Brain microvascular endothelial cell (primary cell): ENCODE measurements around the gene TRIM56.

Experiments used
- DNase-seq: peaks from one replicate; pipeline ENCODE4 v3.0.0-alpha.2; 2020
- H3K27ac ChIP-seq: fragments of 250-450 bp; sonication (Bioruptor Pico); 2 replicates; pipeline ENCODE4 v1.5.1; 2020; ENCODE audit warnings: mild to moderate bottlenecking, moderate library complexity
- H3K27me3 ChIP-seq: fragments of 250-450 bp; sonication (Bioruptor Pico); replicated peaks from 2 replicates; pipeline ENCODE4 v1.5.1; 2020; ENCODE audit warnings: mild to moderate bottlenecking
- H3K36me3 ChIP-seq: fragments of 250-450 bp; sonication (Bioruptor Pico); replicated peaks from 2 replicates; pipeline ENCODE4 v1.5.1; 2020; ENCODE audit warnings: mild to moderate bottlenecking
- H3K4me3 ChIP-seq: 2 replicates; pipeline ENCODE4 v1.5.1; 2011; ENCODE audit warnings: low read depth, mild to moderate bottlenecking, control low read depth, low read length, moderate library complexity
- in situ Hi-C: cut with HindIII; loops from 2 replicates; pipeline ENCODE4 v1.10.0; 2017; ENCODE audit warnings: low sequenced_read_pairs, low pct_ligation_motif_present
- TF ChIP-seq, protein P1 (sequence below): IDR thresholded peaks from 2 replicates; pipeline ENCODE4 v1.5.1; 2011; ENCODE audit warnings: low read depth, mild to moderate bottlenecking, moderate library complexity, low read length, control low read depth, inconsistent platforms; ENCODE audit errors: missing control alignments

TRIM56 gene

GRCh38 chr7:101121991-101122932, 37.0 kb downstream of the TRIM56 start:
- TF ChIP-seq, protein P1, sequence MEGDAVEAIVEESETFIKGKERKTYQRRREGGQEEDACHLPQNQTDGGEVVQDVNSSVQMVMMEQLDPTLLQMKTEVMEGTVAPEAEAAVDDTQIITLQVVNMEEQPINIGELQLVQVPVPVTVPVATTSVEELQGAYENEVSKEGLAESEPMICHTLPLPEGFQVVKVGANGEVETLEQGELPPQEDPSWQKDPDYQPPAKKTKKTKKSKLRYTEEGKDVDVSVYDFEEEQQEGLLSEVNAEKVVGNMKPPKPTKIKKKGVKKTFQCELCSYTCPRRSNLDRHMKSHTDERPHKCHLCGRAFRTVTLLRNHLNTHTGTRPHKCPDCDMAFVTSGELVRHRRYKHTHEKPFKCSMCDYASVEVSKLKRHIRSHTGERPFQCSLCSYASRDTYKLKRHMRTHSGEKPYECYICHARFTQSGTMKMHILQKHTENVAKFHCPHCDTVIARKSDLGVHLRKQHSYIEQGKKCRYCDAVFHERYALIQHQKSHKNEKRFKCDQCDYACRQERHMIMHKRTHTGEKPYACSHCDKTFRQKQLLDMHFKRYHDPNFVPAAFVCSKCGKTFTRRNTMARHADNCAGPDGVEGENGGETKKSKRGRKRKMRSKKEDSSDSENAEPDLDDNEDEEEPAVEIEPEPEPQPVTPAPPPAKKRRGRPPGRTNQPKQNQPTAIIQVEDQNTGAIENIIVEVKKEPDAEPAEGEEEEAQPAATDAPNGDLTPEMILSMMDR, result no peak
- peaks cover 3% of the 10 kb centered on the region for H3K36me3 ChIP-seq
- H3K27ac ChIP-seq, result peak overlapping the region; percentile 97
- peak overlapping the region; percentile 29 for H3K4me3 ChIP-seq
- in situ Hi-C loops, result no loop called here
- DNase-seq, result peak; percentile 98
- no peaks in the 10 kb centered on the region for H3K27me3 ChIP-seq

GRCh38 chr7:101122933-101123702, 37.8 kb downstream of the TRIM56 start:
- H3K27ac ChIP-seq, result peak overlapping the region; percentile 97
- no peak overlapping the region for H3K4me3 ChIP-seq
- in situ Hi-C loops, result no loop called here
- peaks cover 11% of the 10 kb centered on the region for H3K36me3 ChIP-seq
- TF ChIP-seq, protein P1, result no peak
- H3K27me3 ChIP-seq, result no peaks in the 10 kb centered on the region
- DNase-seq, result no peak

GRCh38 chr7:101123703-101124068, 38.4 kb downstream of the TRIM56 start:
- peak overlapping the region; percentile 97 for H3K27ac ChIP-seq
- TF ChIP-seq, protein P1, result no peak
- peaks cover 17% of the 10 kb centered on the region for H3K36me3 ChIP-seq
- H3K27me3 ChIP-seq, result no peaks in the 10 kb centered on the region
- in situ Hi-C loops, result no loop called here
- no peak for DNase-seq
- no peak overlapping the region for H3K4me3 ChIP-seq

DNA sequence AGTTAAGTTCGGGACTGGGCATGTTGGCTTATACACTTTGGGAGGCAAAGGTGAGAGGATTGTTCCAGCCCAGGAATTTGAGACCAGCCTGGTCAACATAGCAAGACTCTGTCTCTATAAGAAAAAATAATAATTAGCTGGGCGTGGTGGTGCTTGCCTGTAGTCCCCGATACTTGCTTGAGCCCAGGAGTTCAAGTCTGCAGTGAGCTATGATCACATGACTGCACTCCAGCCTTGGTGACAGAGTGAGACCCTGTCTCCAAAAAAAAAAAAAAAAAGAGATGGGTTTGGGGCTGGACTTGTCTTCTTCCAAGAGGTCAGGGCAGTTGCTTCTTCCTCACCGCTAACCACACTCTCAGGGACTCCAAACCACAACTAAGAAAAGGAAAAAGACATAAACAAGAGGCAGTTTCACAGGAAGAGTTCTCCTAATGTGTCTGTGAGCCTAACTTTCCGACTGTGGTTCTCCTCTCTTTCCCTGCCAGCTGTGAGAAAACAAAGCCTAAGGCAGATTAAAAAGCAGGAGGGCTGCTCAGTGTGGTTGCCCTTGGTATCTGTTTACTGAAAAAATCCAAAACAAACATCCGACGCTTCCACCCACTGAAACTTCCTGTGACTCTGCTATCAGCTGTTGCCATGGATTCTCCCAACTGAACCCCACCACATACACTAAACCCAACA, 39.2 kb downstream of the TRIM56 start:
- Histone ChIP-seq H3K27me3 (no peaks in the 10 kb centered on the region), H3K36me3 (peaks cover 24% of the 10 kb centered on the region), H3K27ac (peak overlapping the region; percentile 97), H3K4me3 (no peak overlapping the region)
- TF ChIP-seq, protein P1, result no peak
- in situ Hi-C loops, result no loop called here
- DNase-seq, result peak; percentile 90

GRCh38 chr7:101125989-101126650, 40.8 kb downstream of the TRIM56 start:
- TF ChIP-seq, protein P1, result peak; percentile 20
- Histone ChIP-seq H3K27me3 (no peaks in the 10 kb centered on the region), H3K4me3 (peak overlapping the region; percentile 90), H3K27ac (peak overlapping the region; percentile 97), H3K36me3 (peaks cover 38% of the 10 kb centered on the region)
- DNase-seq, result peak; percentile 91
- in situ Hi-C loops, result no loop called here
